Measurements from ENCODE around the gene ITPA.

ITPA gene

DNA sequence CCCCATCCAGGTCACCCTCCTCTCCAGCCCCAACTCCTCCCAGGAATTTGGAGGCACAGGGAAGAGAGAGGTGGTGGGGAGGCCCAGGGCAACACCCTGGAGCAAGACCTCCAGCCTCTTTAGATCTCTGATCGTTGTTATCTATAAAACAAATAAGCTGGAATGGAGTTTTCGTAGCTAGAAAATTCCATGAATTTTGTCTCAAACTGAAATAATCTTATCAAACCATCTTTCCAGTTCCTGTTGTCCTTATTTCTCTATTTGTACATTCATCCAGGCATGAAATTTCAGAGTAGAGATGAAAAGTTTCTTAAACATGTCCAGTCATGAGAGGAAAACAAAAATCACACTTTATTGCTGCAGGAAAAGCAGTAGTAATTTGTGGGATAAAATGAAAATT, 35.9 kb downstream of the ITPA start:
- no peak overlapping the region for H3K27ac ChIP-seq
- TF ChIP-seq, protein P1, sequence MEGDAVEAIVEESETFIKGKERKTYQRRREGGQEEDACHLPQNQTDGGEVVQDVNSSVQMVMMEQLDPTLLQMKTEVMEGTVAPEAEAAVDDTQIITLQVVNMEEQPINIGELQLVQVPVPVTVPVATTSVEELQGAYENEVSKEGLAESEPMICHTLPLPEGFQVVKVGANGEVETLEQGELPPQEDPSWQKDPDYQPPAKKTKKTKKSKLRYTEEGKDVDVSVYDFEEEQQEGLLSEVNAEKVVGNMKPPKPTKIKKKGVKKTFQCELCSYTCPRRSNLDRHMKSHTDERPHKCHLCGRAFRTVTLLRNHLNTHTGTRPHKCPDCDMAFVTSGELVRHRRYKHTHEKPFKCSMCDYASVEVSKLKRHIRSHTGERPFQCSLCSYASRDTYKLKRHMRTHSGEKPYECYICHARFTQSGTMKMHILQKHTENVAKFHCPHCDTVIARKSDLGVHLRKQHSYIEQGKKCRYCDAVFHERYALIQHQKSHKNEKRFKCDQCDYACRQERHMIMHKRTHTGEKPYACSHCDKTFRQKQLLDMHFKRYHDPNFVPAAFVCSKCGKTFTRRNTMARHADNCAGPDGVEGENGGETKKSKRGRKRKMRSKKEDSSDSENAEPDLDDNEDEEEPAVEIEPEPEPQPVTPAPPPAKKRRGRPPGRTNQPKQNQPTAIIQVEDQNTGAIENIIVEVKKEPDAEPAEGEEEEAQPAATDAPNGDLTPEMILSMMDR (IDR thresholded peaks at IDR 0.05), result no peak
- no peak for TF ChIP-seq ZFX (IDR thresholded peaks at IDR 0.05; ENCODE audit: borderline replicate concordance)

DNA sequence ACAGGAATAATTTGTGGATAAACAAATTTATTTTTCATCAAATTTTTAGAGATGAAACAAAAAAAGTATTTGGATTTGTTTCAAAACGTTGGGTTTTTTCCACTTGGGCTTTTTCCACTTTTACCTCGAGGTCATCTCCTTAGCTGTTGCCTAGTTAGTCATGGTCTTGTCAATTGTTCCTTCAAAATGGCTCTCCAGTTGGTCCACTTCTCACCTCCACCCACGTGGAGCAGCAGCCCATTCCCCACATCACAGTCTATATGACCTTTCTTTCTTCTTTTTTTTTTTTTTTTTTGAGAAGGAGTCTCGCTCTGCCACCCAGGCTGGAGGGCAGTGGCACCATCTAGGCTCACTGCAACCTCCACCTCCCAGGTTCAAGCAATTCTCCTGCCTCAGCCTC, 36.4 kb downstream of the ITPA start:
- no peak for TF ChIP-seq ZFX (IDR thresholded peaks at IDR 0.05; ENCODE audit: borderline replicate concordance)
- TF ChIP-seq, protein P1 (IDR thresholded peaks at IDR 0.05), result no peak
- no peak overlapping the region for H3K27ac ChIP-seq

DNA sequence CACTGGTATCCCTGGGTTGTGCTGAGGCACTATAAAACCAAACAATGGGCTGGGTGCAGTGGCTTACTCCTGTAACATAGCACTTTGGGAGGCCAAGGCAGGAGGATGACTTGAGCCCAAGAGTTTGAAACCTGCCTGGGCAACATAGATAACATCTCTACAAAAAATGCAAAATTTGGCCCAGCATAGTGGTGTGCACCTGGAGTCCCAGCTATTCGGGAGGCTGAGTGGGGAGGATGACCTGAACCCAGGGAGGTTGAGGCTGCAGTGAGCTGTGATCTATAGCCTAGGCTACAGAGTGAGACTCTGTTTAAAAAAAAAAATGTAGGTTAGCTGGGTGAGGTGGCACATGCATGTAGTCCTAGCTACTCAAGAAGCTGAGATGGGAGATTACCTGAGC, 37.4 kb downstream of the ITPA start:
- no peak overlapping the region for H3K27ac ChIP-seq
- TF ChIP-seq, protein P1 (IDR thresholded peaks at IDR 0.05), result no peak
- TF ChIP-seq ZFX (IDR thresholded peaks at IDR 0.05; ENCODE audit: borderline replicate concordance), result no peak

DNA sequence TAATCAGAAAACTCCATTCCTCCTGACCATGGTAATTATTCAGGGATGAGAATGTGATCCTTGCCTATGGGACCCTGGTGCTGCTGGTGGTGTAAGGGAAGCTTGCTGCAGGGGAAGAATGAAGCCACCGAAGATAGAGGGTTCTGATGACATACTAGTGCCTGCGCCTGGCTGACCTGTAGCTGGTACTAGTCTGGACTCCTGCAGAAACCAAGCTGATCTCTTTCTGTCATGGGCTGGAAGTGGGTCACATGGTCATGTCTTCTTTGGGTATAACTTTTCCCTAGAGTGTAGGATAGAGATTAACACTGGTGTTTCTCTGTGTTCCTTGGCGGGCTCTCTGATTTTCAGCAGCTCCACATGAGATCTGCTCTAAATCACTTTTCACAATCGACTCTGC, 38.3 kb downstream of the ITPA start:
- no peak overlapping the region for H3K27ac ChIP-seq
- TF ChIP-seq ZFX (IDR thresholded peaks at IDR 0.05; ENCODE audit: borderline replicate concordance), result no peak
- TF ChIP-seq, protein P1 (IDR thresholded peaks at IDR 0.05), result no peak

DNA sequence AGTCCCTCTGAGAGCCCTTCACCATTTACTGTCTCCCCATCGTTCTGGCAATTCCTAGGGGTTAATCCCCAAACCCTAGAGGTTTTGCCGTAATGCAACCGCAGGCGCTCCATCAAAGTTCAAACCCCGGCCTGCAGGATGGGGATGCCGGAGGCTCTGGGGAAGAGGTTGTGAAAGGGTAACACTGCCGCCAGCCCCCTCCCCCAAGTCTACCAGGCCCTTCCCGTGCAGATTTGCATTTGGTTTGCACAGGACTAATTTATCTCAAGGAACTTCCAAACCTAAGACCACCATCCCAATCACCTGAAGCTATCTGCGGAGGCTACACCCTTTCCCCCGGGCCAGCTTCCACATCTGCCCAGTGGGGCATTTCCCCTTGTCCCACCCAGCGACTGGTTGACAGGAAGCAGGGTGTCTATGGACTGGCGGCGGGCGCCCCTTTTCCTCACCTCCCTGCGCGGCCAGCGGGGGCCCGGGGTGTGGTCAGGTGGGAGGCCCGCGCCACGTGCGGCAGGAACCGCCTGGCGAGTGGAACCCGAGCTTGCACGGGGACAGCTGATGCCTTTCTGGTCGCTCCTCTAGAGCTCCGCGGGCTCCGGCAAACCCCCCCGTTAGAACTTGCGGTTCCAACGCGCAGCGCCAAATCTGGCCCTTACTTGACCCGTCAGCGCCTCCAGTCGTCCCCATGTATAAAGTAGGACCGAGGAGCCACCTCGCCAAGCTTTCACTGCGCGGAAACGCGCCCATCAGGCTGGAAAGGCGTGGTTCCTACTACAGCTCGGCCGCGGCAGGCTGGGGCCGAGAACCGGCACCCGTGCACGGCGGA, 39.1 kb downstream of the ITPA start:
- H3K27ac ChIP-seq, result no peak overlapping the region
- no peak for TF ChIP-seq ZFX (IDR thresholded peaks at IDR 0.05; ENCODE audit: borderline replicate concordance)
- TF ChIP-seq, protein P1 (IDR thresholded peaks at IDR 0.05), result no peak

DNA sequence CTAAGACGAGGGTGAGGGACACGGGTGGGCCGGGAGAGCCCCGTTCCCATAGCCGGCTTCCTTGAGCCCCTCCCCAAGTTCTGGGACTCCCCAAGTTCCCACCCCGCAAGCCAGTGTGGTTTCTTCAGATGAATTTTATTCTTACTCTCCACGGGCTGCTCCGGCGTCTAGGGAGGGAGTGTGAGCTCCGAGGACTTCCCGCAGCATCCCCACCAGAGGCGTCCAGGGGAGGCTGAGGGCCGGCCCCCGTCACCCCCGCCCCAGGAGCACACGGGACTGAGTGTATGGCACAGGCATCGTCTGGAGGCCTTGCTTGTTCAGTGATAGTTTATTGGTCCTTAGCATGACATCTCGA, 39.7 kb downstream of the ITPA start:
- no peak overlapping the region for H3K27ac ChIP-seq
- TF ChIP-seq, protein P1 (IDR thresholded peaks at IDR 0.05), result no peak
- no peak for TF ChIP-seq ZFX (IDR thresholded peaks at IDR 0.05; ENCODE audit: borderline replicate concordance)

DNA sequence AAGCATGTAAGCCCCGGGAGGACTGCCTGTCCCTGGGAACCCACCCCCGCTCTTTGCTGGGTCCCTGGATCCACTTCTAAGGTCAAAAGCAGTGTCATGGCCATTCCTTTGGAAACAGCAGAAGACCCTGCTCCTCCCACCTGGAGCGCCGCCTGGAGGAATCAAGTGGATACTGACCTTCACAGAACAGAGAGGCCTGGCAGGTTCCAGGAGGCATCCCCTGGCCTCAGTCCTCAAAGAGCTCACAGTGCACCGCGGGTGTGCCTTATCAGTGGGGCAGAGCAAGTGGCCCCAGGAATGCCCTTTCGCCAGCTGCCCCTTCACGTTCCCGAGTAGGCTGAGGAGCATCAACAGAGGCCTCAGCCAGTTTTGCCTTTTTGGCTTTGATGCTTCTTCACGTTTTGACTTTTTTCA, 40.8 kb downstream of the ITPA start:
- TF ChIP-seq, protein P1 (IDR thresholded peaks at IDR 0.05), result peak; percentile 75
- no peak for TF ChIP-seq ZFX (IDR thresholded peaks at IDR 0.05; ENCODE audit: borderline replicate concordance)

More for the DNA sequence above, 40.8 kb downstream of the ITPA start:
- H3K27ac ChIP-seq, result no peak overlapping the region
